Parietal lobe (tissue), 2 donors: ENCODE measurements around the gene SLC16A5. TPM values are rescaled to one million over a fixed set of nuclear protein-coding genes. Genes with fewer than 3 reads are reported as not detected.

Source experiments
- small RNA-seq: library from RNA; depleted of rRNA; stranded (forward); fragments of <200 nt; gene quantifications from one replicate; pipeline ENCODE3, GENCODE V24; 2014; ENCODE audit warnings: low replicate concordance
- total RNA-seq: library from RNA; depleted of rRNA; stranded (reverse); fragments of >200 nt; gene quantifications from one replicate; pipeline ENCODE4 v1.2.3, GENCODE V29; 2014

SLC16A5 gene, protein sequence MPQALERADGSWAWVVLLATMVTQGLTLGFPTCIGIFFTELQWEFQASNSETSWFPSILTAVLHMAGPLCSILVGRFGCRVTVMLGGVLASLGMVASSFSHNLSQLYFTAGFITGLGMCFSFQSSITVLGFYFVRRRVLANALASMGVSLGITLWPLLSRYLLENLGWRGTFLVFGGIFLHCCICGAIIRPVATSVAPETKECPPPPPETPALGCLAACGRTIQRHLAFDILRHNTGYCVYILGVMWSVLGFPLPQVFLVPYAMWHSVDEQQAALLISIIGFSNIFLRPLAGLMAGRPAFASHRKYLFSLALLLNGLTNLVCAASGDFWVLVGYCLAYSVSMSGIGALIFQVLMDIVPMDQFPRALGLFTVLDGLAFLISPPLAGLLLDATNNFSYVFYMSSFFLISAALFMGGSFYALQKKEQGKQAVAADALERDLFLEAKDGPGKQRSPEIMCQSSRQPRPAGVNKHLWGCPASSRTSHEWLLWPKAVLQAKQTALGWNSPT
- total RNA-seq = 1.3 TPM

DNA sequence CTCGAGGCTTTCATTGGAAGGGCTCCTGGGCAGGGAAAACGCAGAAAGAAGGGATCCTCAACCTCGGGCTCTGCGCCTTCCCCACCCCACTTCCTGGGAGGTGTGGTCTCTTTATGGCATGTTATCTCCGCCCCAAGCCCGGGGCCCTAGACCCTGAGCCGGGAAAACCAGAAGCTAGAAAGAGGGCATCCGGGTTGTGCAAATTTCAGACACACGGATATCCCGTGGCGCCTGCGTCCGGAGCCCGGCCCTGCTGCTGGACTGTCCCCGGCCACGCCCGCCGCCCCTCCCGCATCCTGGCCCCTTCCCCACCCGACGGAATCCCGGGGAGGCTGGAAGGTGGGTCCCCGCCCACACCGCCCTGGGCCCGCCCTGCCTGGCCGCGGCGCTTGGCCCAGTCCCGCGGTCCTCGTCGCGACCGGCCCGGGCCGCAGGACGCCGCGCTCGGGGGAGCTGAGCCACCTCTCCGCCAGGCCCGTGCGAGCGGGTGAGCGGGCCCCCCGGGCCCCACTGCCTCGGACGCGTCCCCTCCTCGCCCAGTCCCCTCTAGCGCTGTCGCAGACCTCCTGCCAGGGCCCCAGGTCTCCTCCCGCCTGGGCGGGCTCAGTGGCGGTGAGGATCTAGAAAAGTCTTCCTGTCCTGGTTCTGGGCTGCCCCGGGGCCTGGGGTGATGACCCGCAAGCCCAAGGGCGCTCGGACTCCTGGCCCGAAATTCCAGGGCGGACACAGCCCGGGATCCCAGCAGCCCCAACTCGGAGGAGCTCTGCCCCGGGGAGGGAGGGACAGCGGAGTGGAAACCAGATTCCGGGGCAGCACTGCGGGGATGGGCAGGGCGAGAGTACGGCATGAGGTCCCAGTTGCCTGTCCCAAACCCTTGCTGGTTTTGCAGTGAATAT is at the start of gene SLC16A5:
SLC16A5 (plus strand) TSS at position 397 of the 896 bp plus-strand sequence. CDS start 5,683 bp downstream, outside the sequence.

GRCh38 chr17:75046407-75047289 is 41.1 kb upstream of the SLC16A5 start, which contains the start of the genes ATP5PD and KCTD2:
TSS of gene ATP5PD (minus strand) at chr17:75046969. CDS start at chr17:75042650, 4,319 bp downstream.
TSS of gene KCTD2 (plus strand) at chr17:75047225. CDS start at chr17:75047251, 26 bp downstream.

GRCh38 chr17:75109407-75110233 is 21.9 kb downstream of the SLC16A5 start, which contains the start of gene ARMC7:
TSS of gene ARMC7 (plus strand) at chr17:75109969. CDS start at chr17:75110289, 320 bp downstream.

GRCh38 chr17:75131278-75132017 is 43.7 kb downstream of the SLC16A5 start, which contains the start of gene NT5C:
TSS of gene NT5C (minus strand) at chr17:75131742. CDS start at chr17:75131707, 35 bp downstream.

GRCh38 chr17:75154195-75155106 is 66.7 kb downstream of the SLC16A5 start, which contains the start of gene JPT1:
TSS of gene JPT1 (minus strand) at chr17:75154512. CDS start at chr17:75154397, 115 bp downstream.

Small RNA genes within 50 kb of the gene (small RNA-seq; reads per million reads assigned to genes)
- gene AC111186.1 = not detected
- gene RF00019 = not detected
- gene RN7SL573P = not detected

Other genes starting within 250 kb of the SLC16A5 start
- 0.94 TPM for gene GRIN2C, start 228.1 kb upstream of the SLC16A5 start, total RNA-seq
- 4.1 TPM for gene FDXR, start 215.0 kb upstream of the SLC16A5 start, total RNA-seq
- not detected for gene FADS6, start 194.3 kb upstream of the SLC16A5 start, total RNA-seq
- gene USH1G, start 164.7 kb upstream of the SLC16A5 start, total RNA-seq = not detected
- not detected for gene OTOP2, start 163.7 kb upstream of the SLC16A5 start, total RNA-seq
- gene OTOP3, start 152.1 kb upstream of the SLC16A5 start, total RNA-seq = not detected
- gene HID1, start 115.2 kb upstream of the SLC16A5 start, total RNA-seq = 30.4 TPM
- 8.8 TPM for gene CDR2L, start 100.3 kb upstream of the SLC16A5 start, total RNA-seq
- 11.3 TPM for gene MRPL58, start 75.3 kb upstream of the SLC16A5 start, total RNA-seq
- 92.0 TPM for gene ATP5PD, start 41.0 kb upstream of the SLC16A5 start, total RNA-seq
- 34.1 TPM for gene KCTD2, start 40.7 kb upstream of the SLC16A5 start, total RNA-seq
- 4.7 TPM for gene ARMC7, start 22.0 kb downstream of the SLC16A5 start, total RNA-seq
- 23.2 TPM for gene NT5C, start 43.8 kb downstream of the SLC16A5 start, total RNA-seq
- gene JPT1, start 66.6 kb downstream of the SLC16A5 start, total RNA-seq = 451 TPM
- gene SUMO2, start 95.0 kb downstream of the SLC16A5 start, total RNA-seq = 135 TPM
- gene NUP85, start 117.7 kb downstream of the SLC16A5 start, total RNA-seq = 38.8 TPM
- 16.3 TPM for gene GGA3, start 173.7 kb downstream of the SLC16A5 start, total RNA-seq
- 29.4 TPM for gene MRPS7, start 173.9 kb downstream of the SLC16A5 start, total RNA-seq
- 6.9 TPM for gene MIF4GD, start 183.3 kb downstream of the SLC16A5 start, total RNA-seq
- gene SLC25A19, start 201.5 kb downstream of the SLC16A5 start, total RNA-seq = 11.9 TPM